ENCODE results near the gene CCK.

The CCK gene

GRCh38 chr3:42266085-42266484 lies at the start of gene CCK:
Gene CCK (minus strand): TSS chr3:42266185. CDS start chr3:42263630, 2,555 bp downstream.
- no peak within 1 kb of the TSS for H3K9ac ChIP-seq (ENCODE audit: low read length)
- H3K9me3 ChIP-seq (replicated peaks; ENCODE audit: insufficient read depth, low read length), result no peaks in the 10 kb centered on the region
- TF ChIP-seq CTCF (IDR thresholded peaks at IDR 0.05; ENCODE audit: low read length) (no peak), EZH2phosphoT487 (IDR thresholded peaks at IDR 0.05; ENCODE audit: low read length) (no peak), EZH2 (optimal IDR thresholded peaks at IDR 0.05; ENCODE audit: low read depth, low read length) (no peak)
- H4K20me1 ChIP-seq (ENCODE audit: insufficient read depth, low read length), result no peaks in the 10 kb centered on the region
- H3F3A ChIP-seq (ENCODE audit: insufficient read depth, low read length), result no peaks in the 10 kb centered on the region
- no peaks in the 10 kb centered on the region for H3K79me2 ChIP-seq (ENCODE audit: low read length)
- H3K27me3 ChIP-seq (replicated peaks; ENCODE audit: insufficient read depth, low read length), result peaks cover 19% of the 10 kb centered on the region
- H3K4me3 ChIP-seq (ENCODE audit: low read length), result no peak within 1 kb of the TSS
- no peaks in the 10 kb centered on the region for H3K9me2 ChIP-seq (replicated peaks; ENCODE audit: insufficient read depth, low read length)
- no peak within 1 kb of the TSS for H2AFZ ChIP-seq (ENCODE audit: low read length)
- no peaks in the 10 kb centered on the region for H3K4me1 ChIP-seq (ENCODE audit: low read length)
- H3K27ac ChIP-seq (ENCODE audit: low read length), result no peak within 1 kb of the TSS
- DNase-seq, result no peak
- no peaks in the 10 kb centered on the region for H3K36me3 ChIP-seq (replicated peaks; ENCODE audit: insufficient read depth, low read length)
- no peak within 1 kb of the TSS for H3K4me2 ChIP-seq (ENCODE audit: low read depth, low read length)

DNA sequence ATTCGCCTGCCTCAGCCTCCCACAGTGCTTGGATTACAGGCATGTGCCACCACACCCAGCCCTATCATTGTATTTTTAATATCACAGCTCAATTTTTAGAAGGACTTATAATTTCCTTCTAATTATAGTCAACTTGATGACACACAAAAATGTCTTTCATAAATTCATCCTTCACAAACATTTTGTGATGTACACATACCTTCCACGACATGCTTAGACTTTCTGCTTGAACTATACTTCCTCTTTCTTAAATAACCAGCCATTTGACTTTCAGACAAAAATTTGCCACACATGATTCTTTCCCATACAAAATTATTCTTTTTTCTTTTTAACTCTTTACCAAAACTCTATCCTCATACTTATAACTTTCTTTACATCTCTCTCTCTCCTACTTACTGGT lies 48.4 kb upstream of the CCK start:
- Histone ChIP-seq H3K9me3 (replicated peaks; ENCODE audit: insufficient read depth, low read length) (no peaks in the 10 kb centered on the region), H3K9ac (ENCODE audit: low read length) (no peak overlapping the region), H2AFZ (ENCODE audit: low read length) (no peak overlapping the region), H3K27me3 (replicated peaks; ENCODE audit: insufficient read depth, low read length) (no peaks in the 10 kb centered on the region), H3K4me1 (ENCODE audit: low read length) (no peaks in the 10 kb centered on the region), H4K20me1 (ENCODE audit: insufficient read depth, low read length) (no peaks in the 10 kb centered on the region), H3K4me2 (ENCODE audit: low read depth, low read length) (no peak overlapping the region), H3F3A (ENCODE audit: insufficient read depth, low read length) (no peaks in the 10 kb centered on the region), H3K79me2 (ENCODE audit: low read length) (no peaks in the 10 kb centered on the region), H3K9me2 (replicated peaks; ENCODE audit: insufficient read depth, low read length) (no peaks in the 10 kb centered on the region), H3K4me3 (ENCODE audit: low read length) (no peak overlapping the region), H3K36me3 (replicated peaks; ENCODE audit: insufficient read depth, low read length) (no peaks in the 10 kb centered on the region), H3K27ac (ENCODE audit: low read length) (no peak overlapping the region)
- TF ChIP-seq CTCF (IDR thresholded peaks at IDR 0.05; ENCODE audit: low read length) (no peak), EZH2 (optimal IDR thresholded peaks at IDR 0.05; ENCODE audit: low read depth, low read length) (no peak), EZH2phosphoT487 (IDR thresholded peaks at IDR 0.05; ENCODE audit: low read length) (no peak)
- no peak for DNase-seq

DNA sequence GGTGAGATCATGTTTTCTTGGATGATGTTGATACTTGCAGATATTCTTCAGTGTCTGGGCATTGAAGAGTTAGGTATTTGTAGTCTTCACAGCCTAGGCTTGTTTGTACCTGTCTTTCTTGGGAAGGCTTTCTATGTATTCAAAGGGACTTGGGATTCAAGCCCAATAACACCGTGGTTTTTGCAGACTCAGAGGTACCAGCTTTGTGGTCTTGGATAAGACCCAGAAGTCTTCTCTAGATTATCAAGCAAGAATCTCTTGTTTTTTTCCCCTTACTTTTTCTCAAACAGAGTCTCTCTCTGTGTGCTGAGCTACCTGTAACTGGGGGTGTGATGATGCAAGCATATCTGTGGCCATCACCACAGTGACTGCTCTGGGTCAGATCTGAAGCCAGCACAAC lies 42.7 kb upstream of the CCK start:
- TF ChIP-seq EZH2phosphoT487 (IDR thresholded peaks at IDR 0.05; ENCODE audit: low read length), result no peak
- TF ChIP-seq EZH2 (optimal IDR thresholded peaks at IDR 0.05; ENCODE audit: low read depth, low read length), result no peak
- no peak for TF ChIP-seq CTCF (IDR thresholded peaks at IDR 0.05; ENCODE audit: low read length)
- no peak overlapping the region for H3K4me3 ChIP-seq (ENCODE audit: low read length)
- no peaks in the 10 kb centered on the region for H3K4me1 ChIP-seq (ENCODE audit: low read length)
- no peaks in the 10 kb centered on the region for H4K20me1 ChIP-seq (ENCODE audit: insufficient read depth, low read length)
- H3K4me2 ChIP-seq (ENCODE audit: low read depth, low read length), result no peak overlapping the region
- H3K9ac ChIP-seq (ENCODE audit: low read length), result no peak overlapping the region
- no peaks in the 10 kb centered on the region for H3K27me3 ChIP-seq (replicated peaks; ENCODE audit: insufficient read depth, low read length)
- DNase-seq, result no peak
- H3K36me3 ChIP-seq (replicated peaks; ENCODE audit: insufficient read depth, low read length), result no peaks in the 10 kb centered on the region
- no peaks in the 10 kb centered on the region for H3K9me3 ChIP-seq (replicated peaks; ENCODE audit: insufficient read depth, low read length)
- H3K9me2 ChIP-seq (replicated peaks; ENCODE audit: insufficient read depth, low read length), result no peaks in the 10 kb centered on the region
- H2AFZ ChIP-seq (ENCODE audit: low read length), result no peak overlapping the region
- H3K79me2 ChIP-seq (ENCODE audit: low read length), result no peaks in the 10 kb centered on the region
- H3K27ac ChIP-seq (ENCODE audit: low read length), result no peak overlapping the region
- no peaks in the 10 kb centered on the region for H3F3A ChIP-seq (ENCODE audit: insufficient read depth, low read length)
